Astrocyte (in vitro differentiated cells and primary cell): ENCODE measurements around the gene ZNF892. TPM values are rescaled to one million over a fixed set of nuclear protein-coding genes. Genes with fewer than 3 reads are reported as not detected.

Experiments
- DNase-seq: peaks from one replicate; pipeline ENCODE4 v3.0.0-alpha.2; 2010; ENCODE audit warnings: low read depth
- FAIRE-seq: peaks from 2 replicates; lab custom pipeline; 2011; peaks lifted over from hg19 to GRCh38; lab: Jason Lieb, UNC
- H2AFZ ChIP-seq: 2 replicates; pipeline ENCODE4 v1.6.0; 2012; ENCODE audit warnings: low read depth, low read length, inconsistent platforms
- H3K27ac ChIP-seq: 2 replicates; pipeline ENCODE4 v1.5.1; 2011; ENCODE audit warnings: low read depth, low read length, inconsistent platforms
- H3K27me3 ChIP-seq: 2 replicates; pipeline ENCODE4 v1.6.0; 2011; ENCODE audit warnings: low read length, inconsistent platforms; ENCODE audit not compliant: insufficient read depth
- H3K36me3 ChIP-seq: 2 replicates; pipeline ENCODE4 v1.5.1; 2011; ENCODE audit warnings: low read length, inconsistent platforms; ENCODE audit not compliant: insufficient read depth
- H3K4me1 ChIP-seq: 2 replicates; pipeline ENCODE4 v1.5.1; 2011; ENCODE audit warnings: low read length, inconsistent platforms; ENCODE audit not compliant: insufficient read depth
- H3K4me2 ChIP-seq: 2 replicates; pipeline ENCODE4 v1.6.0; 2012; ENCODE audit warnings: low read length, inconsistent platforms
- H3K4me3 ChIP-seq: 2 replicates; pipeline ENCODE4 v1.5.1; 2011; ENCODE audit warnings: low read depth, mild to moderate bottlenecking, low read length, inconsistent platforms; ENCODE audit not compliant: insufficient read depth
- H3K79me2 ChIP-seq: 2 replicates; pipeline ENCODE4 v1.6.0; 2012; ENCODE audit warnings: mild to moderate bottlenecking, low read length, inconsistent platforms; ENCODE audit not compliant: insufficient read depth
- H3K9ac ChIP-seq: 2 replicates; pipeline ENCODE4 v1.6.0; 2012; ENCODE audit warnings: mild to moderate bottlenecking, low read length, inconsistent platforms
- H3K9me3 ChIP-seq: 2 replicates; pipeline ENCODE4 v1.5.1; 2012; ENCODE audit warnings: low read depth, mild to moderate bottlenecking, low read length, inconsistent platforms; ENCODE audit not compliant: insufficient read depth
- H4K20me1 ChIP-seq: 2 replicates; pipeline ENCODE4 v1.6.0; 2012; ENCODE audit warnings: low read length, inconsistent platforms; ENCODE audit not compliant: insufficient read depth
- H3K27ac Mint-ChIP-seq: one replicate; pipeline ENCODE4 v1.8.0; 2021; ENCODE audit warnings: mild to moderate bottlenecking, mixed read lengths; ENCODE audit not compliant: unreplicated experiment
- H3K27me3 Mint-ChIP-seq: one replicate; pipeline ENCODE4 v1.8.0; 2021; ENCODE audit warnings: low read depth, mixed read lengths; ENCODE audit not compliant: unreplicated experiment
- H3K36me3 Mint-ChIP-seq: one replicate; pipeline ENCODE4 v1.8.0; 2021; ENCODE audit warnings: low read depth, mixed read lengths; ENCODE audit not compliant: unreplicated experiment
- H3K4me1 Mint-ChIP-seq: one replicate; pipeline ENCODE4 v1.8.0; 2021; ENCODE audit warnings: low read depth, mixed read lengths; ENCODE audit not compliant: unreplicated experiment
- H3K4me3 Mint-ChIP-seq: one replicate; pipeline ENCODE4 v1.8.0; 2021; ENCODE audit warnings: mild to moderate bottlenecking, moderate library complexity, mixed read lengths; ENCODE audit not compliant: unreplicated experiment
- H3K9me3 Mint-ChIP-seq: one replicate; pipeline ENCODE4 v1.8.0; 2021; ENCODE audit warnings: mild to moderate bottlenecking, mixed read lengths; ENCODE audit not compliant: unreplicated experiment
- EZH2 ChIP-seq: IDR thresholded peaks from 2 replicates; pipeline ENCODE4 v1.6.1; 2012; ENCODE audit warnings: mild to moderate bottlenecking, low read length, inconsistent platforms; ENCODE audit not compliant: insufficient read depth
- total RNA-seq: library from RNA; stranded (reverse); gene quantifications from 2 replicates; pipeline ENCODE4 v1.2.1, GENCODE V29; 2021
- TF ChIP-seq, protein P1 (sequence below): IDR thresholded peaks from 2 replicates; pipeline ENCODE4 v1.5.1; 2011; ENCODE audit warnings: low read depth, mild to moderate bottlenecking, inconsistent platforms, low read length, moderate library complexity; ENCODE audit not compliant: insufficient read depth

ZNF892 gene
- total RNA-seq, 1 donor from 2014 or later, result 4.8 TPM

GRCh38 chr2:95179451-95179850, 27.9 kb upstream of the ZNF892 start:
- Histone ChIP-seq H3K27ac (no peak overlapping the region), H2AFZ (no peak overlapping the region), H3K4me2 (no peak overlapping the region), H3K36me3 (peaks cover 25% of the 10 kb centered on the region), H3K4me3 (no peak overlapping the region), H3K27me3 (no peaks in the 10 kb centered on the region), H3K9me3 (peaks cover 16% of the 10 kb centered on the region), H3K79me2 (peaks cover 10% of the 10 kb centered on the region), H3K4me1 (no peaks in the 10 kb centered on the region), H4K20me1 (no peaks in the 10 kb centered on the region), H3K9ac (no peak overlapping the region)
- Mint-ChIP-seq H3K4me3 (no peak overlapping the region), H3K27ac (no peak overlapping the region), H3K9me3 (peaks cover 29% of the 10 kb centered on the region), H3K4me1 (peaks cover 4% of the 10 kb centered on the region), H3K27me3 (no peaks in the 10 kb centered on the region), H3K36me3 (peaks cover 59% of the 10 kb centered on the region)
- TF ChIP-seq EZH2, result no peak
- TF ChIP-seq, protein P1, sequence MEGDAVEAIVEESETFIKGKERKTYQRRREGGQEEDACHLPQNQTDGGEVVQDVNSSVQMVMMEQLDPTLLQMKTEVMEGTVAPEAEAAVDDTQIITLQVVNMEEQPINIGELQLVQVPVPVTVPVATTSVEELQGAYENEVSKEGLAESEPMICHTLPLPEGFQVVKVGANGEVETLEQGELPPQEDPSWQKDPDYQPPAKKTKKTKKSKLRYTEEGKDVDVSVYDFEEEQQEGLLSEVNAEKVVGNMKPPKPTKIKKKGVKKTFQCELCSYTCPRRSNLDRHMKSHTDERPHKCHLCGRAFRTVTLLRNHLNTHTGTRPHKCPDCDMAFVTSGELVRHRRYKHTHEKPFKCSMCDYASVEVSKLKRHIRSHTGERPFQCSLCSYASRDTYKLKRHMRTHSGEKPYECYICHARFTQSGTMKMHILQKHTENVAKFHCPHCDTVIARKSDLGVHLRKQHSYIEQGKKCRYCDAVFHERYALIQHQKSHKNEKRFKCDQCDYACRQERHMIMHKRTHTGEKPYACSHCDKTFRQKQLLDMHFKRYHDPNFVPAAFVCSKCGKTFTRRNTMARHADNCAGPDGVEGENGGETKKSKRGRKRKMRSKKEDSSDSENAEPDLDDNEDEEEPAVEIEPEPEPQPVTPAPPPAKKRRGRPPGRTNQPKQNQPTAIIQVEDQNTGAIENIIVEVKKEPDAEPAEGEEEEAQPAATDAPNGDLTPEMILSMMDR, result no peak
- FAIRE-seq (no peak), DNase-seq (no peak)

- H3K4me2 ChIP-seq, result no peak overlapping the region
- H4K20me1 ChIP-seq, result no peaks in the 10 kb centered on the region
- Mint-ChIP-seq H3K4me1 (no peaks in the 10 kb centered on the region), H3K36me3 (peaks cover 56% of the 10 kb centered on the region), H3K27ac (no peak overlapping the region), H3K27me3 (no peaks in the 10 kb centered on the region), H3K9me3 (peaks cover 36% of the 10 kb centered on the region), H3K4me3 (no peak overlapping the region)
- H3K79me2 ChIP-seq, result no peaks in the 10 kb centered on the region
- peaks cover 16% of the 10 kb centered on the region for H3K9me3 ChIP-seq
- no peak overlapping the region for H3K27ac ChIP-seq
- DNase-seq (no peak), FAIRE-seq (no peak)
- H3K9ac ChIP-seq, result no peak overlapping the region
- peaks cover 25% of the 10 kb centered on the region for H3K36me3 ChIP-seq
- H2AFZ ChIP-seq, result no peak overlapping the region
- no peak for TF ChIP-seq EZH2
- TF ChIP-seq, protein P1, result no peak
- no peak overlapping the region for H3K4me3 ChIP-seq
- H3K4me1 ChIP-seq, result no peaks in the 10 kb centered on the region
- no peaks in the 10 kb centered on the region for H3K27me3 ChIP-seq
These were observed 25.5 kb upstream of the ZNF892 start for GRCh38 chr2:95181774-95182173.

DNA sequence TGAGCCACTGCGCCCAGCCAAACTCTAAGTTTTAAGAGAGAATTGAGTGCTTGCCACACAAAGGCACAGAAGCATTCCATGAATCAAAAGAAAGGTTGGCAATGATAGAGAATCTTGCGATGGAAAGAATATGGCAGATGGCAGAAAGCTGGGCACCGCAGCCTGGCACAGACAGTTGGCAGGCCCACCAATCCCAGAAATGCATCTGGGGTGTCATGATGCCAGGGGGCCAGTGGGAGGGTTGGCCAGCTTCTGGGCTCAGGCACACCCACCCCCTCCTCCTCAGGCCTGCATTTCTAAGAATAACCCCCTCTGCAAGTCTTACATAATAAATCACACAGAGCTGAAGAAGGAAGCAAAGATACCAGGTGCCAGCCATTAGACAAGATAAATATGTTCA, 22.1 kb upstream of the ZNF892 start:
- Histone ChIP-seq H3K9me3 (peaks cover 16% of the 10 kb centered on the region), H3K4me3 (no peak overlapping the region), H3K27ac (no peak overlapping the region), H2AFZ (no peak overlapping the region), H3K4me2 (no peak overlapping the region), H4K20me1 (no peaks in the 10 kb centered on the region), H3K4me1 (no peaks in the 10 kb centered on the region), H3K36me3 (peaks cover 20% of the 10 kb centered on the region), H3K79me2 (no peaks in the 10 kb centered on the region), H3K9ac (no peak overlapping the region), H3K27me3 (no peaks in the 10 kb centered on the region)
- peaks cover 27% of the 10 kb centered on the region for H3K9me3 Mint-ChIP-seq
- no peak overlapping the region for H3K27ac Mint-ChIP-seq
- H3K4me1 Mint-ChIP-seq, result no peaks in the 10 kb centered on the region
- peaks cover 3% of the 10 kb centered on the region for H3K27me3 Mint-ChIP-seq
- TF ChIP-seq, protein P1, result no peak
- no peak for TF ChIP-seq EZH2
- no peak for DNase-seq
- peaks cover 37% of the 10 kb centered on the region for H3K36me3 Mint-ChIP-seq
- H3K4me3 Mint-ChIP-seq, result no peak overlapping the region
- FAIRE-seq, result no peak
